H9 (cell line): ENCODE data around the gene NRXN2. TPM values are rescaled to one million over a fixed set of nuclear protein-coding genes. Genes with fewer than 3 reads are reported as not detected.

Experiments used
- DNase-seq: peaks from one replicate; pipeline ENCODE4 v3.0.0-alpha.2; 2017
- H2AFZ ChIP-seq: one replicate; pipeline ENCODE4 v1.6.1; 2013; ENCODE audit warnings: mild to moderate bottlenecking, low read length, control low read depth, moderate library complexity
- H2AK5ac ChIP-seq: 2 replicates; pipeline ENCODE4 v1.6.1; 2013; ENCODE audit warnings: low read length, control low read depth, mixed read lengths; ENCODE audit not compliant: insufficient read length
- H2BK120ac ChIP-seq: one replicate; pipeline ENCODE4 v1.6.1; 2013; ENCODE audit warnings: low read depth, mild to moderate bottlenecking, low read length, control low read depth, inconsistent platforms; ENCODE audit not compliant: poor library complexity, severe bottlenecking
- H2BK12ac ChIP-seq: 2 replicates; pipeline ENCODE4 v1.6.1; 2013; ENCODE audit warnings: low read length, control low read depth, mixed read lengths, low read depth; ENCODE audit not compliant: insufficient read length
- H2BK15ac ChIP-seq: 2 replicates; pipeline ENCODE4 v1.6.1; 2013; ENCODE audit warnings: low read depth, low read length, control low read depth
- H2BK20ac ChIP-seq: one replicate; pipeline ENCODE4 v1.6.1; 2013; ENCODE audit warnings: low read depth, mild to moderate bottlenecking, low read length, control low read depth, inconsistent platforms; ENCODE audit not compliant: poor library complexity, severe bottlenecking
- H2BK5ac ChIP-seq: 2 replicates; pipeline ENCODE4 v1.6.1; 2013; ENCODE audit warnings: low read length, control low read depth, mixed read lengths; ENCODE audit not compliant: insufficient read length
- H3K14ac ChIP-seq: 2 replicates; pipeline ENCODE4 v1.6.1; 2013; ENCODE audit warnings: low read length, control low read depth; ENCODE audit not compliant: insufficient read depth
- H3K18ac ChIP-seq: 2 replicates; pipeline ENCODE4 v1.6.1; 2013; ENCODE audit warnings: low read depth, mild to moderate bottlenecking, mixed read lengths, low read length, control low read depth; ENCODE audit not compliant: insufficient read length
- H3K23ac ChIP-seq: 2 replicates; pipeline ENCODE4 v1.6.1; 2013; ENCODE audit warnings: low read length, control low read depth, mixed read lengths, low read depth; ENCODE audit not compliant: insufficient read length
- H3K23me2 ChIP-seq: 2 replicates; pipeline ENCODE4 v1.6.1; 2013; ENCODE audit warnings: low read depth, mild to moderate bottlenecking, mixed read lengths, low read length, control low read depth; ENCODE audit not compliant: insufficient read length, poor library complexity, severe bottlenecking
- H3K27ac ChIP-seq: 2 replicates; pipeline ENCODE4 v1.5.1; 2013; ENCODE audit warnings: low read length, control low read depth, mixed read lengths, low read depth; ENCODE audit not compliant: insufficient read length
- H3K27me3 ChIP-seq: 2 replicates; pipeline ENCODE4 v1.6.1; 2013; ENCODE audit warnings: low read length, control low read depth, inconsistent platforms; ENCODE audit not compliant: insufficient read depth
- H3K4ac ChIP-seq: 2 replicates; pipeline ENCODE4 v1.6.1; 2013; ENCODE audit warnings: low read depth, mild to moderate bottlenecking, control low read depth, inconsistent platforms, low read length, moderate library complexity
- H3K4me1 ChIP-seq: 2 replicates; pipeline ENCODE4 v1.6.1; 2013; ENCODE audit warnings: low read length, control low read depth, inconsistent platforms; ENCODE audit not compliant: insufficient read depth
- H3K4me2 ChIP-seq: 2 replicates; pipeline ENCODE4 v1.6.1; 2013; ENCODE audit warnings: low read length, control low read depth, mixed read lengths; ENCODE audit not compliant: insufficient read length, insufficient read depth
- H3K56ac ChIP-seq: 2 replicates; pipeline ENCODE4 v1.6.1; 2013; ENCODE audit warnings: low read depth, mild to moderate bottlenecking, mixed read lengths, low read length, control low read depth; ENCODE audit not compliant: insufficient read length
- H3K79me1 ChIP-seq: 2 replicates; pipeline ENCODE4 v1.6.1; 2013; ENCODE audit warnings: low read depth, mild to moderate bottlenecking, moderate library complexity, low read length, control low read depth, inconsistent platforms; ENCODE audit not compliant: insufficient read depth, poor library complexity, severe bottlenecking
- H3K79me2 ChIP-seq: 2 replicates; pipeline ENCODE4 v1.6.1; 2013; ENCODE audit warnings: low read length, control low read depth, inconsistent platforms; ENCODE audit not compliant: insufficient read depth
- H3K9ac ChIP-seq: 2 replicates; pipeline ENCODE4 v1.6.1; 2013; ENCODE audit warnings: low read length, control low read depth, mixed read lengths; ENCODE audit not compliant: insufficient read length; ENCODE audit errors: extremely low read depth
- H3K9me3 ChIP-seq: one replicate; pipeline ENCODE4 v1.6.1; 2013; ENCODE audit warnings: low read depth, low read length, inconsistent platforms; ENCODE audit not compliant: control insufficient read depth
- H3T11ph ChIP-seq: one replicate; pipeline ENCODE4 v1.6.1; 2013; ENCODE audit warnings: mild to moderate bottlenecking, low read length, control low read depth, inconsistent platforms
- H4K20me1 ChIP-seq: one replicate; pipeline ENCODE4 v1.6.1; 2013; ENCODE audit not compliant: control insufficient read depth, insufficient read length, insufficient read depth
- H4K5ac ChIP-seq: 2 replicates; pipeline ENCODE4 v1.6.1; 2013; ENCODE audit warnings: low read depth, mild to moderate bottlenecking, mixed read lengths, low read length, control low read depth; ENCODE audit not compliant: insufficient read length
- H4K8ac ChIP-seq: replicated peaks from 2 replicates; pipeline ENCODE4 v1.6.1; 2013; ENCODE audit warnings: low read length, control low read depth, mixed read lengths, low read depth; ENCODE audit not compliant: insufficient read length
- H4K91ac ChIP-seq: 2 replicates; pipeline ENCODE4 v1.6.1; 2013; ENCODE audit warnings: low read depth, mild to moderate bottlenecking, moderate library complexity, mixed read lengths, low read length, control low read depth; ENCODE audit not compliant: insufficient read length
- H3K27ac Mint-ChIP-seq, 3 experiments: 2 replicates in 2 of 3; 3 replicates in 1 of 3; pipeline ENCODE4 v1.8.0; 2020 to 2021; ENCODE audit warnings: mixed read lengths in 3 of 3, mild to moderate bottlenecking in 1 of 3, moderate library complexity in 1 of 3
- H3K27me3 Mint-ChIP-seq: 2 replicates; pipeline ENCODE4 v1.8.0; 2021; ENCODE audit warnings: low read depth, mild to moderate bottlenecking, moderate library complexity, mixed read lengths
- H3K36me3 Mint-ChIP-seq, 3 experiments: 2 replicates in 2 of 3; 3 replicates in 1 of 3; pipeline ENCODE4 v1.8.0; 2020 to 2021; ENCODE audit warnings: low read depth in 3 of 3, mixed read lengths in 3 of 3; ENCODE audit not compliant: insufficient read depth in 1 of 3
- H3K4me1 Mint-ChIP-seq, 2 experiments: 2 replicates each; pipeline ENCODE4 v1.8.0; 2020; ENCODE audit warnings: mixed read lengths in 2 of 2
- H3K4me3 Mint-ChIP-seq, 2 experiments: 2 replicates in 1 of 2; 3 replicates in 1 of 2; pipeline ENCODE4 v1.8.0; 2020 to 2021; ENCODE audit warnings: mild to moderate bottlenecking in 2 of 2, mixed read lengths in 2 of 2, moderate library complexity in 1 of 2
- H3K9me3 Mint-ChIP-seq, 2 experiments: 2 replicates in 1 of 2; 3 replicates in 1 of 2; pipeline ENCODE4 v1.8.0; 2020; ENCODE audit warnings: mild to moderate bottlenecking in 2 of 2, mixed read lengths in 2 of 2, moderate library complexity in 1 of 2
- WGBS: extraction: QIAGEN DNeasy Blood & Tissue Kit; methylation state at CpG from one replicate; pipeline ENCODE4 v1.1.7; 2013; ENCODE audit warnings: missing lambda C conversion rate, low lambda C conversion rate, mixed read lengths; ENCODE audit not compliant: insufficient read length; ENCODE audit errors: extremely low coverage; 5-methylcytosine and 5-hydroxymethylcytosine counted together
- total RNA-seq: library from RNA; stranded (reverse); gene quantifications from 2 replicates; pipeline ENCODE4 v1.2.1, GENCODE V29; 2021
- TF ChIP-seq, protein P1 (sequence below): fragments of 200-600 bp; sonication (generic); conservative IDR thresholded peaks from 3 replicates; pipeline ENCODE4 v1.8.0; 2021; ENCODE audit warnings: antibody characterized with exemption, mild to moderate bottlenecking

Gene NRXN2
- total RNA-seq, 1 experiment from 2014 or later, result 3.9 TPM

DNA sequence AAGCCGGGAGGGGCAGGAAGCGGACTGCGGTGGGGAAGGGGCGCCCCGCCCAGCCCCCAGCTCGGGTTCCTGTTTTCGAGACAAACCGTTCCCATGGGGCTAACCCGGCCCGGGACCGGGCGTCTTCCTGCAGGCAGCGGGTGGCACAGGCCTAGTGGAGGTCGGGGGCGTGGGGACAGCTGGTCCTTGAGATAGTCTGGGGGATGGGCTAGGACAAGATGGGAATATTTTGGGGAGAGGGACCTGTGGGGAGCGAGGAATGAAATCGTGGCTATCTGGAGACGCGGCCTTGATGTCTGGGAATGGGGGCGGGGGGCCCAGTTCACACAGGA lies 22.2 kb upstream of the NRXN2 start:
- H3K4me1 Mint-ChIP-seq, result peaks cover 28 to 30% of the 10 kb centered on the region in 2 experiments
- H3K79me1 ChIP-seq, result no peaks in the 10 kb centered on the region
- H4K5ac ChIP-seq, result no peak overlapping the region
- peak overlapping the region; percentile 91 for H3K4me2 ChIP-seq
- H3K4me3 Mint-ChIP-seq, result peak overlapping the region; percentile 69 to 93
- H3K56ac ChIP-seq, result no peak overlapping the region
- no peak overlapping the region for H3K27ac Mint-ChIP-seq
- no peak overlapping the region for H2BK120ac ChIP-seq
- H3K23me2 ChIP-seq, result peaks cover 43% of the 10 kb centered on the region
- H3K9me3 Mint-ChIP-seq, result no peaks in the 10 kb centered on the region
- H3K27me3 ChIP-seq, result peaks cover 1% of the 10 kb centered on the region; the same call in 1 of the 2 replicates
- H3K4ac ChIP-seq, result no peak overlapping the region
- no peak overlapping the region for H2BK12ac ChIP-seq
- no peak overlapping the region for H3K14ac ChIP-seq
- no CpG with 5 or more reads among the region's 20 CpGs for WGBS
- no peaks in the 10 kb centered on the region for H4K20me1 ChIP-seq
- no peak overlapping the region for H3K23ac ChIP-seq
- H3K27ac ChIP-seq, result no peak overlapping the region
- peaks cover 0 to 3% (median 2%) of the 10 kb centered on the region in 3 experiments; a peak in 2 of 7 replicates for H3K36me3 Mint-ChIP-seq
- peaks cover 45% of the 10 kb centered on the region for H3K27me3 Mint-ChIP-seq
- no peaks in the 10 kb centered on the region for H3K79me2 ChIP-seq
- H2BK20ac ChIP-seq, result no peak overlapping the region
- TF ChIP-seq, protein P1, sequence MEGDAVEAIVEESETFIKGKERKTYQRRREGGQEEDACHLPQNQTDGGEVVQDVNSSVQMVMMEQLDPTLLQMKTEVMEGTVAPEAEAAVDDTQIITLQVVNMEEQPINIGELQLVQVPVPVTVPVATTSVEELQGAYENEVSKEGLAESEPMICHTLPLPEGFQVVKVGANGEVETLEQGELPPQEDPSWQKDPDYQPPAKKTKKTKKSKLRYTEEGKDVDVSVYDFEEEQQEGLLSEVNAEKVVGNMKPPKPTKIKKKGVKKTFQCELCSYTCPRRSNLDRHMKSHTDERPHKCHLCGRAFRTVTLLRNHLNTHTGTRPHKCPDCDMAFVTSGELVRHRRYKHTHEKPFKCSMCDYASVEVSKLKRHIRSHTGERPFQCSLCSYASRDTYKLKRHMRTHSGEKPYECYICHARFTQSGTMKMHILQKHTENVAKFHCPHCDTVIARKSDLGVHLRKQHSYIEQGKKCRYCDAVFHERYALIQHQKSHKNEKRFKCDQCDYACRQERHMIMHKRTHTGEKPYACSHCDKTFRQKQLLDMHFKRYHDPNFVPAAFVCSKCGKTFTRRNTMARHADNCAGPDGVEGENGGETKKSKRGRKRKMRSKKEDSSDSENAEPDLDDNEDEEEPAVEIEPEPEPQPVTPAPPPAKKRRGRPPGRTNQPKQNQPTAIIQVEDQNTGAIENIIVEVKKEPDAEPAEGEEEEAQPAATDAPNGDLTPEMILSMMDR, result no peak
- H3K9me3 ChIP-seq, result no peaks in the 10 kb centered on the region
- no peak overlapping the region for H3T11ph ChIP-seq
- H2AFZ ChIP-seq, result no peak overlapping the region
- H2BK5ac ChIP-seq, result no peak overlapping the region
- no peaks in the 10 kb centered on the region; the same call in 1 of the 2 replicates for H3K4me1 ChIP-seq
- no peak overlapping the region for H3K18ac ChIP-seq
- H4K8ac ChIP-seq, result no peak overlapping the region
- H4K91ac ChIP-seq, result no peak overlapping the region
- no peak overlapping the region for H3K9ac ChIP-seq
- no peak for DNase-seq
- H2BK15ac ChIP-seq, result no peak overlapping the region
- H2AK5ac ChIP-seq, result no peak overlapping the region
